HEK293T (cell line): Measurements from ENCODE around the gene ZNF296.

Experiments used
- BHLHE40 ChIP-seq: fragments of 450-650 bp; IDR thresholded peaks from 2 replicates; pipeline ENCODE4 v1.6.1; 2016; ENCODE audit warnings: mild to moderate bottlenecking, moderate library complexity, borderline replicate concordance
- CTBP1 ChIP-seq: fragments of 450-650 bp; IDR thresholded peaks from 2 replicates; pipeline ENCODE4 v1.6.1; 2016; ENCODE audit warnings: borderline replicate concordance
- ELF4 ChIP-seq: fragments of 450-650 bp; IDR thresholded peaks from 2 replicates; pipeline ENCODE4 v1.6.1; 2017; ENCODE audit warnings: antibody characterized with exemption
- FOXA1 ChIP-seq: fragments of 450-650 bp; IDR thresholded peaks from 2 replicates; pipeline ENCODE4 v1.6.1; 2016; ENCODE audit warnings: mild to moderate bottlenecking
- FOXK2 ChIP-seq: fragments of 450-650 bp; IDR thresholded peaks from 2 replicates; pipeline ENCODE4 v1.6.1; 2016; ENCODE audit warnings: mild to moderate bottlenecking
- FOXM1 ChIP-seq: fragments of 450-650 bp; IDR thresholded peaks from 2 replicates; pipeline ENCODE4 v1.6.1; 2017; ENCODE audit warnings: mild to moderate bottlenecking, borderline replicate concordance
- L3MBTL2 ChIP-seq: fragments of 450-650 bp; conservative IDR thresholded peaks from 2 replicates; pipeline ENCODE4 v1.6.1; 2016; ENCODE audit warnings: mild to moderate bottlenecking
- LEF1 ChIP-seq: fragments of 450-650 bp; IDR thresholded peaks from 2 replicates; pipeline ENCODE4 v1.6.1; 2017; ENCODE audit warnings: mild to moderate bottlenecking, borderline replicate concordance
- SP1 ChIP-seq: fragments of 450-650 bp; IDR thresholded peaks from 2 replicates; pipeline ENCODE4 v1.6.1; 2017
- SUZ12 ChIP-seq: fragments of 450-650 bp; IDR thresholded peaks from 2 replicates; pipeline ENCODE4 v1.6.1; 2016; ENCODE audit warnings: mild to moderate bottlenecking
- TARDBP ChIP-seq: fragments of 450-650 bp; IDR thresholded peaks from 2 replicates; pipeline ENCODE4 v1.6.1; 2016
- ZNF384 ChIP-seq: fragments of 450-650 bp; IDR thresholded peaks from 2 replicates; pipeline ENCODE4 v1.6.1; 2016
- TF ChIP-seq, protein P1 (sequence below): fragments of 450-650 bp; IDR thresholded peaks from 2 replicates; pipeline ENCODE4 v1.6.1; 2016

- TF ChIP-seq L3MBTL2: no peak
- TF ChIP-seq FOXM1: no peak
- no peak for TF ChIP-seq SP1
- TF ChIP-seq LEF1: no peak
- no peak for TF ChIP-seq ELF4
- no peak for TF ChIP-seq FOXA1
- TF ChIP-seq TARDBP: no peak
- no peak for TF ChIP-seq BHLHE40
- TF ChIP-seq CTBP1: no peak
- TF ChIP-seq ZNF384: no peak
- TF ChIP-seq, protein P1, sequence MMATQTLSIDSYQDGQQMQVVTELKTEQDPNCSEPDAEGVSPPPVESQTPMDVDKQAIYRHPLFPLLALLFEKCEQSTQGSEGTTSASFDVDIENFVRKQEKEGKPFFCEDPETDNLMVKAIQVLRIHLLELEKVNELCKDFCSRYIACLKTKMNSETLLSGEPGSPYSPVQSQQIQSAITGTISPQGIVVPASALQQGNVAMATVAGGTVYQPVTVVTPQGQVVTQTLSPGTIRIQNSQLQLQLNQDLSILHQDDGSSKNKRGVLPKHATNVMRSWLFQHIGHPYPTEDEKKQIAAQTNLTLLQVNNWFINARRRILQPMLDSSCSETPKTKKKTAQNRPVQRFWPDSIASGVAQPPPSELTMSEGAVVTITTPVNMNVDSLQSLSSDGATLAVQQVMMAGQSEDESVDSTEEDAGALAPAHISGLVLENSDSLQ: no peak
- no peak for TF ChIP-seq SUZ12
- TF ChIP-seq FOXK2: no peak
Observed at GRCh38 chr19:45075301-45076028, 813 bp downstream of the ZNF296 start.
